Mesenchymal stem cell (in vitro differentiated cells and primary cell): ENCODE measurements around the gene TNS1.

ENCODE experiments used
- DNase-seq: peaks from one replicate; pipeline ENCODE4 v3.0.0-alpha.2; 2013
- H2AFZ ChIP-seq: one replicate; pipeline ENCODE4 v1.6.1; 2013; ENCODE audit warnings: low read depth, mild to moderate bottlenecking, control low read depth, inconsistent platforms, low read length, moderate library complexity
- H2AK5ac ChIP-seq: 2 replicates; pipeline ENCODE4 v1.6.1; 2013; ENCODE audit warnings: low read length, moderate library complexity, mild to moderate bottlenecking, inconsistent platforms; ENCODE audit not compliant: severe bottlenecking
- H2BK120ac ChIP-seq: one replicate; pipeline ENCODE4 v1.6.1; 2013; ENCODE audit warnings: low read depth, mild to moderate bottlenecking, inconsistent platforms, low read length, moderate library complexity
- H2BK12ac ChIP-seq, 2 experiments: one replicate each; pipeline ENCODE4 v1.6.1; 2013; ENCODE audit warnings: inconsistent platforms in 2 of 2, low read length in 2 of 2, mild to moderate bottlenecking in 2 of 2, moderate library complexity in 2 of 2, control low read depth in 1 of 2
- H2BK15ac ChIP-seq: one replicate; pipeline ENCODE4 v1.6.1; 2013; ENCODE audit warnings: mild to moderate bottlenecking, low read depth, inconsistent platforms; ENCODE audit not compliant: poor library complexity, severe bottlenecking
- H2BK5ac ChIP-seq: 2 replicates; pipeline ENCODE4 v1.6.1; 2013; ENCODE audit warnings: low read depth, mild to moderate bottlenecking, low read length, control low read depth, inconsistent platforms; ENCODE audit not compliant: poor library complexity, severe bottlenecking
- H3K14ac ChIP-seq, 2 experiments: one replicate each; pipeline ENCODE4 v1.6.1; 2013; ENCODE audit warnings: inconsistent platforms in 2 of 2, low read length in 2 of 2, control low read depth in 1 of 2, mild to moderate bottlenecking in 1 of 2, moderate library complexity in 1 of 2
- H3K18ac ChIP-seq, 2 experiments: one replicate each; pipeline ENCODE4 v1.6.1; 2013; ENCODE audit warnings: inconsistent platforms in 2 of 2, low read length in 2 of 2, control low read depth in 1 of 2, low read depth in 1 of 2, mild to moderate bottlenecking in 1 of 2
- H3K23ac ChIP-seq, 2 experiments: one replicate each; pipeline ENCODE4 v1.6.1; 2013; ENCODE audit warnings: inconsistent platforms in 2 of 2, low read length in 2 of 2, mild to moderate bottlenecking in 2 of 2, moderate library complexity in 2 of 2, control low read depth in 1 of 2
- H3K27ac ChIP-seq: 2 replicates; pipeline ENCODE4 v1.5.1; 2013; ENCODE audit warnings: mild to moderate bottlenecking, moderate library complexity, low read length, control low read depth, inconsistent platforms; ENCODE audit not compliant: poor library complexity, severe bottlenecking
- H3K27me3 ChIP-seq, 2 experiments: 2 replicates each; pipeline versions ENCODE4 v1.6.1 to v1.7.0; 2013; ENCODE audit warnings: low read length in 2 of 2, mild to moderate bottlenecking in 2 of 2, moderate library complexity in 2 of 2, control low read depth in 1 of 2, inconsistent platforms in 1 of 2; ENCODE audit not compliant: control insufficient read depth in 1 of 2, insufficient read depth in 1 of 2
- H3K36me3 ChIP-seq, 2 experiments: 2 replicates each; pipeline versions ENCODE4 v1.6.1 to v1.7.0; 2013; ENCODE audit warnings: low read length in 2 of 2, control low read depth in 1 of 2, inconsistent platforms in 1 of 2, low read depth in 1 of 2, mild to moderate bottlenecking in 1 of 2; ENCODE audit not compliant: insufficient read depth in 2 of 2, control insufficient read depth in 1 of 2
- H3K4ac ChIP-seq, 2 experiments: one replicate each; pipeline ENCODE4 v1.6.1; 2013; ENCODE audit warnings: inconsistent platforms in 2 of 2, low read length in 2 of 2, mild to moderate bottlenecking in 2 of 2, moderate library complexity in 2 of 2, control low read depth in 1 of 2, low read depth in 1 of 2
- H3K4me1 ChIP-seq: 2 replicates; pipeline ENCODE4 v1.6.1; 2013; ENCODE audit warnings: low read depth, low read length, control low read depth; ENCODE audit not compliant: control insufficient read depth, insufficient read depth
- H3K4me2 ChIP-seq: 2 replicates; pipeline ENCODE4 v1.6.1; 2013; ENCODE audit warnings: low read length, mild to moderate bottlenecking, inconsistent platforms; ENCODE audit not compliant: poor library complexity, severe bottlenecking
- H3K4me3 ChIP-seq, 2 experiments: 2 replicates each; pipeline versions ENCODE4 v1.5.1 to v1.7.0; 2013; ENCODE audit warnings: low read length in 2 of 2, mild to moderate bottlenecking in 2 of 2, control low read depth in 1 of 2, low read depth in 1 of 2; ENCODE audit not compliant: insufficient read depth in 1 of 2
- H3K79me1 ChIP-seq: replicated peaks from 2 replicates; pipeline ENCODE4 v1.6.1; 2013; ENCODE audit warnings: mild to moderate bottlenecking, control low read depth, low read length, inconsistent platforms; ENCODE audit not compliant: poor library complexity, severe bottlenecking
- H3K9ac ChIP-seq: 2 replicates; pipeline ENCODE4 v1.7.0; 2013; ENCODE audit warnings: mild to moderate bottlenecking, low read length, moderate library complexity
- H3K9me3 ChIP-seq: 2 replicates; pipeline ENCODE4 v1.7.0; 2013; ENCODE audit warnings: mild to moderate bottlenecking, low read length; ENCODE audit not compliant: control insufficient read depth
- H4K8ac ChIP-seq: one replicate; pipeline ENCODE4 v1.6.1; 2013; ENCODE audit warnings: inconsistent platforms, mild to moderate bottlenecking, low read length, moderate library complexity
- H4K91ac ChIP-seq: one replicate; pipeline ENCODE4 v1.6.1; 2013; ENCODE audit warnings: mild to moderate bottlenecking, low read length, inconsistent platforms
- WGBS: methylation state at CpG from one replicate; pipeline ENCODE4 v1.1.7; 2013; ENCODE audit warnings: mixed read lengths; 5-methylcytosine and 5-hydroxymethylcytosine counted together

TNS1 gene

DNA sequence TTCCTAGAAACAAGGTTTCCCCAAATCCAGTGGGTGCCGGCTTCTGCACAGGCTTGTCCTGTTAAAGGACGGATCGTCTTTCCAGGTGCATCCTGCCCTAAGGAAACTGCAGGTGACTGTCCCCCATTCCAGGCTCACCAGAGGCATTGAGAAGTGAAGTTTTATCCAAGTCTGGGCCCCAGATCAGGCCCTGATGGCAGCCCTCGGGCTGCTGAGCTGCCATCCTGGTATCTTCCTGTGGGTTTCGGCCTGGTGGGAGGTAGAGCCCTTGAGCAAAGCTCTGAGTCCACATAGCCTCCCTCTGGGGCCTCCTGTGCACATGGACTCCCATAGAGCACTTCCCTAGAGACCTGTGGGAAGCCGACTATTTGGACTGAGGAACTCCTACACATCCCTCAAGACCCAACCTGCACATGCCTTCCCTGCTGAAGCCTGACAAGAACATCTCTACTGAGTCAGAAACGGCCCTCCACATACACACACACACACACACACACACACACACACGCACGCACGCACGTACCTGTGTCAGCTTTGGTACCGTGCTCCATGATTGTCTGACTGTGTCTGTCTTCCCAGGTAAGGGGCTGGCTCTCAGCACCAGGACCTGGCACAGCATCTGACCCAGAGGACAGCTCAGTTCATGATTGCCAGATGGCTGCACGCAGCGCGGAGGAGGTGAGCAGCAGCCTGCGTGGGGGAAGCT is 16.4 kb downstream of the TNS1 start:
- H2AK5ac ChIP-seq, result no peak overlapping the region
- 87% methylated on average over 16 of the region's 16 CpGs for WGBS

DNA sequence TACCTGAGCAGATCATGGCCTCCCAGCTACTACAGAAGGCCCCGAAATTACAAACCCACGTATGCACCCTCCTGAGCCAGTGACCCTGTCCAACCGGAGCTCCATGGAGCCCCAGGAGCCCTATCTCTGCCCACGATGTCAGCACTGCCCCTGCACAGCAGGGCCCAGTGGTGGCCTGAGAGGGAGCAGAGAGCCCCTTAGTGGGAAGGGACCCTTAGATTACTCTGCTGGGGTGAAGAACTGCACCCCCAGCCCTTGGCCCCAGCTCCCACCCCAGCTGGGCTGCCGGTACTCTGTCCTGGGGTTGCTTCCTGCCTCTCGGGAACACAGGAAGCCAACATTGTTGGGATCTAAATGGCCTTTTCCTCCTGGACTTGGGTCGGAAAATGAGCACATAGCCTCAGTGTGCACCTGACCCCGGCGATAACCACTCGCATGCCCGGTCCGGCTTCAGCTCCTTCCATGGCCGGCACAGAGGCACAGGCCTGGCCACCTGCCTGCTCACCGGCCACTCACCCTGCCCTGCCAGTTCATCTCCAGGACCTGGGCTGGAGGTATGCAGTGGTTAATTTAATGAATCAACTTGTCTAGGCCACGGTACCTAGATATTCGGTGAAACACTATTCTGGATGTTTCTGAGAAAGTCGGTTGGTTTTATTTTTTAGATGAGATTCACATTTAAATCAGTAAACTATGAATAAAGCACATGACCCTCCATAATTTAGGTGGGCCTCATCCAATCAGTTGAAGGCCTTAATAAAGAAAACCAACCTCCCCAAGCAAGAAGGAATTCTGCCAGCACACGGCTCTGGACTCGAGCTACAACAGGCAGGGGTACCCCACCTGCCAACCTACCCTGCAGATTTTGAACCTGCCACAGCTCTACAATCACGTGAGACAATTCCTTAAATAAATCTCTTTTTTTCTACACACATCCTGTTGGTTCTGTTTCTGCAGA is 19.2 kb downstream of the TNS1 start:
- H3K27me3 ChIP-seq, result no peaks in the 10 kb centered on the region
- H3K4me2 ChIP-seq, result no peak overlapping the region
- H3K4me1 ChIP-seq, result peaks cover 26% of the 10 kb centered on the region
- no peak for DNase-seq
- H2BK120ac ChIP-seq, result no peak overlapping the region
- no peak overlapping the region for H3K18ac ChIP-seq
- no peaks in the 10 kb centered on the region for H3K9me3 ChIP-seq
- no peak overlapping the region for H3K4me3 ChIP-seq
- no peak overlapping the region for H3K9ac ChIP-seq
- no peak overlapping the region for H4K8ac ChIP-seq
- no peak overlapping the region for H2AFZ ChIP-seq
- H2BK12ac ChIP-seq, result no peak overlapping the region
- peaks cover 5 to 67% of the 10 kb centered on the region in 2 experiments for H3K36me3 ChIP-seq
- H2BK15ac ChIP-seq, result no peak overlapping the region
- 89% methylated on average over 19 of the region's 20 CpGs for WGBS
- no peak overlapping the region for H3K23ac ChIP-seq
- H3K27ac ChIP-seq, result no peak overlapping the region
- no peak overlapping the region for H4K91ac ChIP-seq
- no peak overlapping the region for H2BK5ac ChIP-seq
- H3K4ac ChIP-seq, result no peak overlapping the region
- H3K14ac ChIP-seq, result no peak overlapping the region
- no peaks in the 10 kb centered on the region for H3K79me1 ChIP-seq
- H2AK5ac ChIP-seq, result no peak overlapping the region

More for the DNA sequence above, 16.4 kb downstream of the TNS1 start:
- no peak overlapping the region for H2BK5ac ChIP-seq
- H3K14ac ChIP-seq, result peak overlapping the region in 1 of 2 experiments; percentile 45
- H2BK15ac ChIP-seq, result no peak overlapping the region
- H3K4me1 ChIP-seq, result peaks cover 16% of the 10 kb centered on the region
- H3K9me3 ChIP-seq, result no peaks in the 10 kb centered on the region
- no peak overlapping the region for H3K9ac ChIP-seq
- H3K4ac ChIP-seq, result no peak overlapping the region
- no peaks in the 10 kb centered on the region for H3K79me1 ChIP-seq
- no peak overlapping the region for H3K27ac ChIP-seq
- H3K18ac ChIP-seq, result no peak overlapping the region
- peaks cover 11 to 86% of the 10 kb centered on the region in 2 experiments for H3K36me3 ChIP-seq
- peak overlapping the region in 1 of 2 experiments; percentile 13 for H2BK12ac ChIP-seq
- no peak overlapping the region for H2AFZ ChIP-seq
- no peak overlapping the region for H3K4me2 ChIP-seq
- no peaks in the 10 kb centered on the region for H3K27me3 ChIP-seq
- H2BK120ac ChIP-seq, result no peak overlapping the region
- H4K8ac ChIP-seq, result no peak overlapping the region
- H4K91ac ChIP-seq, result peak overlapping the region; percentile 64
- DNase-seq, result no peak
- no peak overlapping the region for H3K23ac ChIP-seq
- H3K4me3 ChIP-seq, result no peak overlapping the region

DNA sequence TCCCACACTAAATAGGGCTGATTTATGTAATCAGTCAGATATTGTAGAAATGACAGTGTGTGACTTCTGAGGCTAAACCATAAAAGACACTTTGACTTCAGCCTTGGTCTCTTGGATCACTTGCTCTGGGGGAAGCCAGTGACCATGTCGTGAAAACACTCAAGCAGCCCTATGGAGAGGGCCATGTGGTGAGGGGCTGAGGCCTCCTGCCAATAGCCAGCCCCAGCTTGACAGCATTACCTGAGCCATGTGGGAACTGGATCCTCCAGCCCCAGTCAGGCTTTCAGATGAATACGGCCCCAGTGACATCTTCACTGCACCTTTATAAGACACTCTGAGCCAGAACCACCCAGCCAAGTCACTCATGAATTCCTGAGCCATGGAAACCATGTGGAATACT is 20.8 kb downstream of the TNS1 start:
- Histone ChIP-seq H3K4ac (no peak overlapping the region), H3K79me1 (peaks cover 3% of the 10 kb centered on the region), H3K9me3 (no peaks in the 10 kb centered on the region), H3K4me3 (no peak overlapping the region), H2BK5ac (no peak overlapping the region), H3K18ac (no peak overlapping the region), H4K91ac (no peak overlapping the region), H2AK5ac (no peak overlapping the region), H4K8ac (no peak overlapping the region), H3K9ac (no peak overlapping the region), H3K4me1 (peaks cover 23% of the 10 kb centered on the region), H2BK120ac (no peak overlapping the region), H2BK12ac (no peak overlapping the region), H3K27me3 (no peaks in the 10 kb centered on the region), H3K36me3 (peaks cover 5 to 67% of the 10 kb centered on the region in 2 experiments), H3K27ac (no peak overlapping the region), H3K23ac (no peak overlapping the region), H2BK15ac (no peak overlapping the region), H2AFZ (no peak overlapping the region), H3K4me2 (no peak overlapping the region), H3K14ac (no peak overlapping the region)
- 100% methylated on average over 2 of the region's 2 CpGs for WGBS
- no peak for DNase-seq
